ENCODE data around the gene MAN1A2. TPM values are rescaled to one million over a fixed set of nuclear protein-coding genes. Genes with fewer than 3 reads are reported as not detected.
A peak's percentile ranks its signal among the peaks of the same experiment; 100 is the strongest.

The MAN1A2 gene
- total RNA-seq, 1 donor, result 43.7 TPM

DNA sequence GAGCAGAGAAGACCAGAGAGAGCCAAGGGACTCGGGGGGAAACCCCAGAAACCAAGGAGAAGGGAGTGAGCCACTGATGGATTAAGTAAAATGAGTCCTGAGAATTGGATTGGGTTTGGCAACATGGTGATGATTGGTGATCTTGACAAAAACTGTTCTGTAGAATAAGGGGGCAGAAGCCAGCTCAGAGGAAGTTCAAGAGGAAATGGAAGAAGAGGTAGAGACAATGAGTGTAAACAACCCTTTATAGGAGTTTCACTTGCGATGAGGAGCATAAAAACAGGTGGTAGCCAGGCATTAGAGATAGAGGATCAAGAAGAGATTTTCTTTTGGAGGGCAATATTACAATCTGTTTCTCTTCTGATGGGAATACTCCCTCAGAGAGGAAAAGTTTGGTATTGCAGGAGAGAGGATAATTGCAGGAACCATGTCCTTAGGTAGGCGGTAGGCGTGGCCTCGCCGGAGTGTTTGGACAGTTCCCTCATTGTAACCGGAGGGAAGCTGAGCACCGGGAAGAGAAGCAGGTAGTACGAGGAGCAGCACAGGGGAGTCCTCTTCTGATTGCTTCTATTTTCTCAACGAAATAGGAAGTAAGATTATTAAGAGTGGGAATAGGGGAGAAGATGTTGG is 170.2 kb downstream of the MAN1A2 start:
- DNase-seq (ENCODE audit: low read depth), result no peak
- TF ChIP-seq, protein P1, sequence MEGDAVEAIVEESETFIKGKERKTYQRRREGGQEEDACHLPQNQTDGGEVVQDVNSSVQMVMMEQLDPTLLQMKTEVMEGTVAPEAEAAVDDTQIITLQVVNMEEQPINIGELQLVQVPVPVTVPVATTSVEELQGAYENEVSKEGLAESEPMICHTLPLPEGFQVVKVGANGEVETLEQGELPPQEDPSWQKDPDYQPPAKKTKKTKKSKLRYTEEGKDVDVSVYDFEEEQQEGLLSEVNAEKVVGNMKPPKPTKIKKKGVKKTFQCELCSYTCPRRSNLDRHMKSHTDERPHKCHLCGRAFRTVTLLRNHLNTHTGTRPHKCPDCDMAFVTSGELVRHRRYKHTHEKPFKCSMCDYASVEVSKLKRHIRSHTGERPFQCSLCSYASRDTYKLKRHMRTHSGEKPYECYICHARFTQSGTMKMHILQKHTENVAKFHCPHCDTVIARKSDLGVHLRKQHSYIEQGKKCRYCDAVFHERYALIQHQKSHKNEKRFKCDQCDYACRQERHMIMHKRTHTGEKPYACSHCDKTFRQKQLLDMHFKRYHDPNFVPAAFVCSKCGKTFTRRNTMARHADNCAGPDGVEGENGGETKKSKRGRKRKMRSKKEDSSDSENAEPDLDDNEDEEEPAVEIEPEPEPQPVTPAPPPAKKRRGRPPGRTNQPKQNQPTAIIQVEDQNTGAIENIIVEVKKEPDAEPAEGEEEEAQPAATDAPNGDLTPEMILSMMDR (IDR thresholded peaks at IDR 0.05; ENCODE audit: insufficient read depth, low read length), result no peak
- no peak overlapping the region for H3K4me3 ChIP-seq (ENCODE audit: low read depth, low read length)

GRCh38 chr1:117540532-117540931 is 173.3 kb downstream of the MAN1A2 start:
- no peak overlapping the region for H3K4me3 ChIP-seq (ENCODE audit: low read depth, low read length)
- TF ChIP-seq, protein P1 (IDR thresholded peaks at IDR 0.05; ENCODE audit: insufficient read depth, low read length), result no peak
- DNase-seq (ENCODE audit: low read depth), result no peak

DNA sequence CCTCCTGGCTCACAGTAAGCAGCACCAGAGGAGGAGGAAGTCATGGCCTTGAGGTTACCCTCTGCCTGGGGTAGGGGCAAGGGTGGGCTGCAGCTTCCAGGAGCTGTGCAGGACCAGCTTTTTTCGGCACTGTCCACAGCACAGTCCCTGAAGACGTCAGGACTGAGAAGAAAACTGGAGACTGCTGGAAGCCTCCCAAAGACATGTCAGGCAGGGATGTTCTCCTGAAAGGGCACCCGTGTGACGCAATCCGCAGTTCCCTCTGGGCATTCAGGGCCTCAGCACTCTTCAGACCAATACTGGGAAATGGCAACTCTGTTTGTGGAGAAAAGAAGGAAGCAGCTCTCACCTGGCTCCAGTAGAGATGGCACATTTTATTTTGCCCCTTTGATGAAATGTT is 173.8 kb downstream of the MAN1A2 start:
- H3K4me3 ChIP-seq (ENCODE audit: low read depth, low read length), result no peak overlapping the region
- TF ChIP-seq, protein P1 (IDR thresholded peaks at IDR 0.05; ENCODE audit: insufficient read depth, low read length), result no peak
- DNase-seq (ENCODE audit: low read depth), result peak; percentile 10

GRCh38 chr1:117541585-117541984 is 174.3 kb downstream of the MAN1A2 start:
- no peak for DNase-seq (ENCODE audit: low read depth)
- no peak overlapping the region for H3K4me3 ChIP-seq (ENCODE audit: low read depth, low read length)
- TF ChIP-seq, protein P1 (IDR thresholded peaks at IDR 0.05; ENCODE audit: insufficient read depth, low read length), result no peak

DNA sequence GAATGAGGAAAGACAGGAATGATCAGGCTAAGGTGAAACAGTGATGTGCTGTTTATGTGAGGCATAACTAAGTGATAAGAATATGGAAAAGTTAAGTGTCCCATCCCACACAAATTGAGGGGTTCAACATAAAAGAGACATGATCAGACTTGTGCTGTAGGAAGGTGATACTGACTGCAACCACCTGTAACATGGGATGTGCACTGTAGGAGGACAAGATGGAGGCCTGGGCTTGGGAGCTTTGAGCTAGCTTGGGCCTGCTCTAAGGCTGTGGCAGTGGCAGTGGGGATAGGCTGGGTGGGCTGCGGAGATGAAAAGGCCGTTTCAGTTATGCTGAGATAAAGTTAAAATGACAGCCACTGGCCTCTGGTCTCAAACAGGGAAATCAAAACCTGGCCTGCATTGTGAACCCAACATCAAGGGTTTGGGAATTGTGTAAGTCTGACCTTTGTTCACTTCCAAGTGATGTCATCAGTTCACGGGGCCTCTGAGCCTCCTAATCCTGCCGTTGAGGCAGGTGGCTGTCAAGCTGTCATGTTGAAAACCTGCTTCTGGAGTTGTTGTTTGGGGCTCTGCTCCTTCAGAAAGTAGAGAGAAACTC is 177.4 kb downstream of the MAN1A2 start:
- TF ChIP-seq, protein P1 (IDR thresholded peaks at IDR 0.05; ENCODE audit: insufficient read depth, low read length), result no peak
- H3K4me3 ChIP-seq (ENCODE audit: low read depth, low read length), result no peak overlapping the region
- no peak for DNase-seq (ENCODE audit: low read depth)

GRCh38 chr1:117546467-117546866 is 179.2 kb downstream of the MAN1A2 start:
- no peak for DNase-seq (ENCODE audit: low read depth)
- H3K4me3 ChIP-seq (ENCODE audit: low read depth, low read length), result no peak overlapping the region
- TF ChIP-seq, protein P1 (IDR thresholded peaks at IDR 0.05; ENCODE audit: insufficient read depth, low read length), result no peak

Data from fibroblast of the aortic adventitia (primary cell).